Measurements from ENCODE around the gene PRSS1. TPM values are rescaled to one million over a fixed set of nuclear protein-coding genes. Genes with fewer than 3 reads are reported as not detected.
A peak's percentile ranks its signal among the peaks of the same experiment; 100 is the strongest.

PRSS1 gene
- total RNA-seq, 4 donors from 2014 or later: not detected

DNA sequence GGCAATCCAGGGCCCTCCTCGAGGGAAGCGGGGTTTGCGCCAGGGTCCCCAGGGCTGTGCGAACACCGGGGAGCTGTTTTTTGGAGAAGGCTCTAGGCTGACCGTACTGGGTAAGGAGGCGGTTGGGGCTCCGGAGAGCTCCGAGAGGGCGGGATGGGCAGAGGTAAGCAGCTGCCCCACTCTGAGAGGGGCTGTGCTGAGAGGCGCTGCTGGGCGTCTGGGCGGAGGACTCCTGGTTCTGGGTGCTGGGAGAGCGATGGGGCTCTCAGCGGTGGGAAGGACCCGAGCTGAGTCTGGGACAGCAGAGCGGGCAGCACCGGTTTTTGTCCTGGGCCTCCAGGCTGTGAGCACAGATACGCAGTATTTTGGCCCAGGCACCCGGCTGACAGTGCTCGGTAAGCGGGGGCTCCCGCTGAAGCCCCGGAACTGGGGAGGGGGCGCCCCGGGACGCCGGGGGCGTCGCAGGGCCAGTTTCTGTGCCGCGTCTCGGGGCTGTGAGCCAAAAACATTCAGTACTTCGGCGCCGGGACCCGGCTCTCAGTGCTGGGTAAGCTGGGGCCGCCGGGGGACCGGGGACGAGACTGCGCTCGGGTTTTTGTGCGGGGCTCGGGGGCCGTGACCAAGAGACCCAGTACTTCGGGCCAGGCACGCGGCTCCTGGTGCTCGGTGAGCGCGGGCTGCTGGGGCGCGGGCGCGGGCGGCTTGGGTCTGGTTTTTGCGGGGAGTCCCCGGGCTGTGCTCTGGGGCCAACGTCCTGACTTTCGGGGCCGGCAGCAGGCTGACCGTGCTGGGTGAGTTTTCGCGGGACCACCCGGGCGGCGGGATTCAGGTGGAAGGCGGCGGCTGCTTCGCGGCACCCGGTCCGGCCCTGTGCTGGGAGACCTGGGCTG is 47.5 kb downstream of the PRSS1 start:
- H3K4me3 ChIP-seq: peak overlapping the region; percentile 28 to 63 (median 44)
- intact Hi-C loops (cut with DNase I): no loop called here
- peaks cover 13 to 77% (median 17%) of the 10 kb centered on the region in 4 donors for H3K27me3 ChIP-seq
- peak overlapping the region; percentile 64 to 78 (median 72) for H3K27ac ChIP-seq
- WGBS, 2 donors: 29 to 53% methylated on average over 5 to 7 of the region's 74 CpGs
- DNase-seq: no peak
- H3K9me3 ChIP-seq: no peaks in the 10 kb centered on the region
- no peaks in the 10 kb centered on the region for H3K36me3 ChIP-seq
- peaks cover 15 to 20% (median 18%) of the 10 kb centered on the region in 3 donors for H3K4me1 ChIP-seq
- TF ChIP-seq POLR2A (IDR thresholded peaks at IDR 0.05): no peak
- TF ChIP-seq, protein P1, sequence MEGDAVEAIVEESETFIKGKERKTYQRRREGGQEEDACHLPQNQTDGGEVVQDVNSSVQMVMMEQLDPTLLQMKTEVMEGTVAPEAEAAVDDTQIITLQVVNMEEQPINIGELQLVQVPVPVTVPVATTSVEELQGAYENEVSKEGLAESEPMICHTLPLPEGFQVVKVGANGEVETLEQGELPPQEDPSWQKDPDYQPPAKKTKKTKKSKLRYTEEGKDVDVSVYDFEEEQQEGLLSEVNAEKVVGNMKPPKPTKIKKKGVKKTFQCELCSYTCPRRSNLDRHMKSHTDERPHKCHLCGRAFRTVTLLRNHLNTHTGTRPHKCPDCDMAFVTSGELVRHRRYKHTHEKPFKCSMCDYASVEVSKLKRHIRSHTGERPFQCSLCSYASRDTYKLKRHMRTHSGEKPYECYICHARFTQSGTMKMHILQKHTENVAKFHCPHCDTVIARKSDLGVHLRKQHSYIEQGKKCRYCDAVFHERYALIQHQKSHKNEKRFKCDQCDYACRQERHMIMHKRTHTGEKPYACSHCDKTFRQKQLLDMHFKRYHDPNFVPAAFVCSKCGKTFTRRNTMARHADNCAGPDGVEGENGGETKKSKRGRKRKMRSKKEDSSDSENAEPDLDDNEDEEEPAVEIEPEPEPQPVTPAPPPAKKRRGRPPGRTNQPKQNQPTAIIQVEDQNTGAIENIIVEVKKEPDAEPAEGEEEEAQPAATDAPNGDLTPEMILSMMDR (IDR thresholded peaks at IDR 0.05): no peak

DNA sequence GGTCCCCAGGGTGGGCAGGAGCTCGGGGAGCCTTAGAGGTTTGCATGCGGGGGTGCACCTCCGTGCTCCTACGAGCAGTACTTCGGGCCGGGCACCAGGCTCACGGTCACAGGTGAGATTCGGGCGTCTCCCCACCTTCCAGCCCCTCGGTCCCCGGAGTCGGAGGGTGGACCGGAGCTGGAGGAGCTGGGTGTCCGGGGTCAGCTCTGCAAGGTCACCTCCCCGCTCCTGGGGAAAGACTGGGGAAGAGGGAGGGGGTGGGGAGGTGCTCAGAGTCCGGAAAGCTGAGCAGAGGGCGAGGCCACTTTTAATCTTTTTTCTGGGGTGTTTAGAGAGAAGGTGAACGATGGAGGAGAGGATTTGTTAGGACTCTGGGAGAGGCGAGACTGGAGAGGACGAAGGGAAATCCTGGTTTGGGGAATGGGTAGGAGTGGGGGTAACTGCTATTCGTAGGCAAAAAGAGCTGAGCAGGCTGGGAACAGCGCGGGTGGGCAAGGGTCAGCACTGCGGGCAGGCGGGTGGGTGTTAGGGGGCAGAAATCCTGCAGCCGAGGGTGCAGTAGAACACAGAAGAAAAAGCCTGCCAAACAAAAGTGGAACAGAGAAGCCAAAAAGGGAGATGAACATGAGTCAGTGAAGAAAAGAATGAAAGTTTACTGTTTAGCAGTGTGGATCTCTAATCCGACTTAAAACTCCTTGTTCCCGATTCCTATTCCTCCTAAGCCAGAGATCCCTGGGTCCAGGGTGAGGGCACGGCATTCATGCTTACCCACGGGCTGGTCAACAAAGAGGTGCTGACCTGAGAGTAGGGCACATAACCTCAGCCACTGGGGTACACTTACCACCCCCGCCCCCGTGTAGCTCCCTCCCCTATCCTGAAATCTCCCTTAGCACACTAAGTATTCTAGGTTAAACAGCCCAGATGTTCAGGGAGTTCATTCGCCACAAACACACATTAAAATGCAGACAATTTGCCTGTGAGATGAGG is 48.4 kb downstream of the PRSS1 start:
- H3K4me1 ChIP-seq: peaks cover 15 to 20% (median 18%) of the 10 kb centered on the region in 3 donors
- H3K4me3 ChIP-seq: peak overlapping the region; percentile 28 to 63 (median 44)
- H3K36me3 ChIP-seq: no peaks in the 10 kb centered on the region
- H3K27ac ChIP-seq: peak overlapping the region; percentile 64 to 78 (median 72)
- no peak for TF ChIP-seq POLR2A (IDR thresholded peaks at IDR 0.05)
- TF ChIP-seq, protein P1 (IDR thresholded peaks at IDR 0.05): no peak
- DNase-seq: no peak
- H3K9me3 ChIP-seq: no peaks in the 10 kb centered on the region
- whole genome bisulfite sequencing, 2 donors: 5 to 7% methylated on average over 18 to 24 of the region's 33 CpGs
- peaks cover 13 to 70% (median 17%) of the 10 kb centered on the region in 4 donors for H3K27me3 ChIP-seq
- intact Hi-C loops (cut with DNase I): no loop called here

DNA sequence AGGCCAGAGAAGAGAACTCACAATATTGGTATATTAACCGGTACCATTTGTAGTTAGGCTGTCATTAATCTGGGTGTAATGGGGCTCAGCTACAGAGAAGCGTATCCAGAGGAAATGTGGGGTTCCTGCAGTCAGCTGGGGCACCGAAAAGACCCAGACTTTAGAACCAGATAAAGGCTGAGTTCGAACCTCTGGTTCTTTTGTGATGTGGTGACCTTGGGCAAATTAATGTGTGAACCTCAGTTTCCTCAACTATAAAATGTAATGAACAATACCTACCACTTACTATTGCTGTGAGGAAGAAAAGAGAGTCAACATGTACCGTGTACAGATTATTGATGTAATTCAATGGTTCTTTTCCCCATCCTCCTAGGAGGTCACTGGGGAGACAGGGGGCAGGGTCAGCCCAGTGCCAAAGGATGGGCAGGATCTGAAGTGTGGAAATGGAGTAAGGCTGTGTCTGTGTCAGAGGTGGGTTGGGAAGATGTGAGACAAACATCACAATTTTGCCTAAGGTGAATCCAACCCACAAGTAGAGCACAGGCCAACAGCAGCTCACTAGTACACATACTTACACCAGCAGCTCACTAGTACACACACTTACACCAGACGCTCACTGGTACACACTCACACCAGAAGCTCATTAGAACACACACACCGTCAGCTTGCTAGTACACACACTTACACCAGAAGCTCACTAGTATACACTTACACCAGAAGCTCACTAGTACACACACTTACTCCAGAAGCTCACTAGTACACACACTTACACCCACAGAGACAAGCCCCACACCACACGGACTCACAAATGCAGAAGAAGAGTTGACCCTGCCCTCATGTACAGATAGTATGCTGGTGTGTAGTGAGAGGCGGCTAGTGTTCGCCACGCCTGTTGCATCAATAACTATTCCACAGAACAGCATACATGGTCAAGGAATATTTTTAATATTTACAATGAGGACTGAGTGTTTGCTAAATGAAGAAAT is 49.5 kb downstream of the PRSS1 start:
- H3K36me3 ChIP-seq: no peaks in the 10 kb centered on the region
- H3K27ac ChIP-seq: peak overlapping the region; percentile 64 to 78 (median 72)
- peak overlapping the region in 3 of 4 donors; percentile 39 to 63 (median 49) for H3K4me3 ChIP-seq
- intact Hi-C loops (cut with DNase I): no loop called here
- H3K9me3 ChIP-seq: no peaks in the 10 kb centered on the region
- 79 to 81% methylated on average over 9 to 11 of the region's 11 CpGs for WGBS, 2 donors
- no peak for DNase-seq
- no peak for TF ChIP-seq POLR2A (IDR thresholded peaks at IDR 0.05)
- peaks cover 15 to 20% (median 18%) of the 10 kb centered on the region in 3 donors for H3K4me1 ChIP-seq
- peaks cover 13 to 69% (median 17%) of the 10 kb centered on the region in 4 donors for H3K27me3 ChIP-seq

DNA sequence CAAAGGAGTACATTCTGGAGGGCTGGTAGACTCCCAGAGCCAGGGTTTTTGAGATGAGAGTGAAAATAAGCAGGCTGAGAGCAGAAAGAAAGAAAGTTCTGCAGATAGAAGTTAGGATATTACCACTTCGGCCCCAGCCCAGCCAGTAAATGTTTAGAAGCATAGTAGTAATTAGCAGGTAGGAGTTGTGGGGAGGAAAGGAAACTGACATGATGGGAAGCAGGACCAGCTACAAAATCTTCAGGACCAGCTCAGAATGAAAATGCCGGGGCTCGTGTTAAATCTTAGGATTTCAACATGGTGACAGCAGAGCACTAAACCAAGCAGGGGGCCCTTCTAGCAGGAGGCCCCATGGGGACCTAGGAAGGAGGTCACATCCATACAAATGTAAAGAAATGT is 50.2 kb downstream of the PRSS1 start:
- peak overlapping the region; percentile 30 to 78 (median 49) for H3K27ac ChIP-seq
- 66 to 73% methylated on average over 3 of the region's 3 CpGs for WGBS, 2 donors
- DNase-seq: no peak
- H3K9me3 ChIP-seq: no peaks in the 10 kb centered on the region
- H3K4me1 ChIP-seq: peaks cover 15 to 20% (median 18%) of the 10 kb centered on the region in 3 donors
- intact Hi-C loops (cut with DNase I): no loop called here
- TF ChIP-seq POLR2A (IDR thresholded peaks at IDR 0.05): no peak
- TF ChIP-seq, protein P1 (IDR thresholded peaks at IDR 0.05): no peak
- peaks cover 13 to 64% (median 17%) of the 10 kb centered on the region in 4 donors for H3K27me3 ChIP-seq
- H3K36me3 ChIP-seq: no peaks in the 10 kb centered on the region
- H3K4me3 ChIP-seq: peak overlapping the region in 2 of 4 donors; percentile 30 to 49

Data from esophagus squamous epithelium (tissue), 5 donors.